SIG-M5 treated with dmso at 0.1 percent for 504 hours (cell line): ENCODE measurements around the gene C17orf75.
"Not testable (repeated sequence)": the region's sequence is repeated elsewhere in the genome, so short reads cannot be mapped to it uniquely, and the experiment has no call there.

Experiments
- DNase-seq: peaks from one replicate; lab custom pipeline; 2025; ENCODE audit not compliant: unreplicated experiment; lab: John Stamatoyannopoulos, UW

Gene C17orf75, protein sequence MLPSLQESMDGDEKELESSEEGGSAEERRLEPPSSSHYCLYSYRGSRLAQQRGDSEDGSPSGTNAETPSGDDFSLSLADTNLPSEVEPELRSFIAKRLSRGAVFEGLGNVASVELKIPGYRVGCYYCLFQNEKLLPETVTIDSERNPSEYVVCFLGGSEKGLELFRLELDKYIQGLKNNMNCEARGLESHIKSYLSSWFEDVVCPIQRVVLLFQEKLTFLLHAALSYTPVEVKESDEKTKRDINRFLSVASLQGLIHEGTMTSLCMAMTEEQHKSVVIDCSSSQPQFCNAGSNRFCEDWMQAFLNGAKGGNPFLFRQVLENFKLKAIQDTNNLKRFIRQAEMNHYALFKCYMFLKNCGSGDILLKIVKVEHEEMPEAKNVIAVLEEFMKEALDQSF

DNA sequence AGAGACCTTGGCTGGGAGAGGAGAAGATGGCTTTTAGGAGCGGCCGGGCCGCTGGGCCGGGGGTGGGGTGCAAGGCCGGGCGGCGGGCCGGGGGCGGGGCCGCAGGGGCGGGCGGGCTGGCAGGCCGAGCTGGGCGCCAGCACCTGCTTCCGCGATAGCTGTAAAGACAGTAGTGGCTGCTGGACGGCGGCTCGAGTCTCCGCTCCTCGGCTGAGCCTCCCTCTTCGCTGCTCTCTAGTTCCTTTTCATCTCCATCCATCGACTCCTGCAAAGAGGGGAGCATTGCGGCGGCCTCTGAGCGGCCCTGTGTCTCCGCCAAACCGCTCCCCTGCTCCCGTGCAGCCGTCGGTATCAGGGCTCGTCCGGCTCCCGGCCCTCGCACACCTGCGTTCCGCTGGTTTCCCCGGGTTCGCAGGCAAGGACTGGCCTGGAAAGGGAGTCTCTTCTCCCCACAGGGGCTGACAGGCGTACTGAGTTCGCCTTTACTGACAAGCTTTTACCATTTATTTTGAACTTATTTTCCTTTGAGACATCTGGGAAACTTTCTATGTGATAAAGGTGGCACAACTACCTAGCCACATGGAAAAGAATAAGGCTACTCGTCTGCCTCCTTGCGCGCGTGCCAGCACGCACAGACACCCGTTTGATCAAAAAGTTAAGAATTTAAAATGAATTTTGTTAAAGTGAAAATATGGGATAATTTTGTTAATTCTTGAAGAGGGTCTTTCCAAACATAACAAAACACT is at the start of gene C17orf75:
Gene C17orf75, minus strand, starts transcription at position 317 of the 746 bp plus-strand sequence. Its CDS starts 34 bp downstream, at position 283.
- DNase-seq = peak; percentile 72

DNA sequence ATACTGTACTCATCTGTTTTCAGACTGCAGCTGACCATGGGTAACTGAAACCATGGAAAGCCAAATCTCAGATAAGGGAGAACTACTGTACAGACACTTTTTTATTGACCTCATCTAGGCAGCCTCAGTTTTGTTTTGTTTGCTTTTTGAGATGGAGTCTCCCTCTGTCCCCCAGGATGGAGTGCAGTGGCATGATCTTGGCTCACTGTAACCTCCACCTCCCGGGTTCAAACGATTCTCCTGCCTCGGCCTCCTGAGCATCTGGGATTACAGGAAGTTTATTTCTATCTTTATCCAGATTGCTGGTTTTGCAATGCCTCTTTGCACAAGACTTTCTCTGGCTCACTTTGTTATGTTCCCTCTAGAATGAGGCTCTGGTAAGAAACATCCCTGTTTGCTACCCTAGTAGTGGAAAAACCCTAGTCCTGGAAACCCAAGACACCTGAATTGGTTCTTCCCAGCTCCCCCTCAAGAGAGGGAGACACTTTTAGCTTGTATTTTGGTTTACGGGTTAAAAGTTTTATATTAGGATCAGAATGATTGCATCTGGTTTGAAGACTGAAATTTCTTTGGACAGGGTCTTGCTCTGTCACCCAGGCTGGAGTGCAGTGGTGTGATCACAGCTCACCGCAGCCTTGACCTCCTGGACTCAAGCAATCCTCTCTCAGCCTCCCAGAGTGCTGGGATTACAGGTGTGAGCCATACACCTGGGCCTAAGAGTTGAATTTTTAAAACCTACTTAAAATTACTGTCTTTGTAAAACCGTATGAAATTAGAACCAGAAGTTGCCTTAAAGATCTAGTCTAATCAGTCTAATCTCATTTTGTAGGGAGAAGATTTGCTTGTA is 46.9 kb upstream of the C17orf75 start:
- DNase-seq = no peak

DNA sequence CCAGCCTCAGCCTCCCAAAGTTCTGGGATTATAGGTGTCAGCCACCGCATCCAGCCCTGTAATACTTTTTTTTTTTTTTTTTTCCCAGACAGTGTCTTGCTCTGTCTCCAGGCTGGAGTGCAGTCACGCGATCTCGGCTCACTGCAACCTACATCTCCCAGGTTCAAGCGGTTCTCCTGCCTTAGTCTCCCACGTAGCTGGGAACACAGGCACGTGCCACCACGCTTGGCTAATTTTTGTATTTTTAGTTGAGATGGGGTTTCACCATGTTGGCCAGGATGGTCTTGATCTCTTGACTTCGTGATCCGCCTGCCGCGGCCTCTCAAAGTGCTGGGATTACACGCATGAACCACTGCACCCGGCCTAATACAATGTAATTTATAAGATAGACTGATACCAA is 46.2 kb upstream of the C17orf75 start:
- not testable (repeated sequence) for DNase-seq

DNA sequence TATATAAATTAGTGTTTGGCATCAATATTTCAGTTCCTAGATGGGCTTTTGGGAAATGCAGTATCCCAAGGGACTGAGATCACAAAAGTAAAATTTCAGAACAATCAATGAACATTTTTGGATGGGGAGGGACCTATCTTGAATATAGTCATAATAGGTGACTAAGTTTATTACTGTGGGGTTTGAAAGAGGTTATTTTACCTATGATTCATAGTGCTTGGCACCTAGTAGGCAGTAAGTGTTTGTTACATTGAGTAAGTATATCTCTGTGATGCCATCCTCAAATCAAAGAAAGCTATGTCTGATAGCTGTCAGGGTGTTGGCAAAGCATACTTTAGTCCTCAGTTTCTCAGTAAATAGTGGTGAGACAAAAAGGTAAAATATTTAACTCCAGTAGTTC is 44.9 kb upstream of the C17orf75 start:
- DNase-seq = no peak

DNA sequence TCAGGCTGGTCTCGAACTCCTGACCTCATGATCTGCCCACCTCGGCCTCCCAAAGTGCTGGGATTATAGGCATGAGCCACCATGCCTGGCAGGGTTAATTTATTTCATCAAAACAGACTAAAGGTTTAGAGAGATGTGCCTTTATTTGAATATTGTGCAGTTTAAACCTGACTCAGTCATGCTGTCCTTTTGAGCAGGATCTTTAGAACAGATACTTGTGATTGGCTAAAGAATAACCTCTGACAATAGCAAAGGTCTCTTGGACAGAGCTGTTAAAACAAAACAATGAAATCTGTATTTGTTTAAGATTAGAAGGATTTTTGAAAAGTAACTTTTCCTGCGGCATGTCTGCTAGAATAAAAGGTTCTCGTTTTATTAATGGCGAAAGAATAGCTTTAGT is 44.0 kb upstream of the C17orf75 start:
- no peak for DNase-seq

DNA sequence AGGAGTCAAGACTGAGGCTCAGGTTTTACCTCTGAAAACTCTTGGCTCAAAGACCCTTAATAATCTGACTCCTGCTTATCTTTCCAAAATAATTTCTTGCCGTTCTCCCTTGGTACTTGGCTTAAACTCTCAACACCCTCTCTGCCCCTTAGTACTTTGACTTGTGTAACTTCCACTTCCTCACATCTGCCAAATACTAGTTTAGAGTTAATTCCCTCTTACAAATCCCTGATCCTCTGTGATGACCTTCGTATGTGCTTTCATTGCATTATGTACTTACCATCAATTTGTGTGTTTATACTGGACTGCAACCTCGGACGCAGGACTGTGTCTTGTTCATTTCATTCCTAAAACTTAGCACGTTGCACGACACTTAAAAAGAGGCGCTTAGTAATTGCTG is 43.1 kb upstream of the C17orf75 start:
- DNase-seq = peak; percentile 14

DNA sequence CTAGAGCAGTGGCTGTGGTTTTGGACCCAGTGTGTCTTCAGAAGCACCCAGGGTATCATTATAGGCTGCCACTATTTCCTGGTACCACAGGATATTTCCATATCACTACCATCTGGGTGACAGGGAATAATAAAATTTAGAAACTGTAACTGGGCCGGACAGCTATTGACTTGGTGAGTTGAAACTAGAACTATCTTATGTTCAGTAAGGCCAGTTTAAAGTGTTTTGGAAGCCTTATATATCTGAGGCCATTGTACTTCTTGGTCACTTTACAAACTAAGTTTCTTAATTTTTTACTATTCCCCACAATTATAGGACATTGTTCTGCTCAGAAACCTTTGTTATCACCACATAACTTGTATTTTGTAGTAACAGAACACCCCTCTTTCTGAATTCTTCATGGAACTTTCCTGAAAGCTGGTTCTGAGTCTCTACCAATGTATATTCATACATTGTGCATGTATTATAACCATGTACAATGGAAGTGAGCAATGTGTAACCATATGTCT is 42.0 kb upstream of the C17orf75 start:
- DNase-seq = no peak

DNA sequence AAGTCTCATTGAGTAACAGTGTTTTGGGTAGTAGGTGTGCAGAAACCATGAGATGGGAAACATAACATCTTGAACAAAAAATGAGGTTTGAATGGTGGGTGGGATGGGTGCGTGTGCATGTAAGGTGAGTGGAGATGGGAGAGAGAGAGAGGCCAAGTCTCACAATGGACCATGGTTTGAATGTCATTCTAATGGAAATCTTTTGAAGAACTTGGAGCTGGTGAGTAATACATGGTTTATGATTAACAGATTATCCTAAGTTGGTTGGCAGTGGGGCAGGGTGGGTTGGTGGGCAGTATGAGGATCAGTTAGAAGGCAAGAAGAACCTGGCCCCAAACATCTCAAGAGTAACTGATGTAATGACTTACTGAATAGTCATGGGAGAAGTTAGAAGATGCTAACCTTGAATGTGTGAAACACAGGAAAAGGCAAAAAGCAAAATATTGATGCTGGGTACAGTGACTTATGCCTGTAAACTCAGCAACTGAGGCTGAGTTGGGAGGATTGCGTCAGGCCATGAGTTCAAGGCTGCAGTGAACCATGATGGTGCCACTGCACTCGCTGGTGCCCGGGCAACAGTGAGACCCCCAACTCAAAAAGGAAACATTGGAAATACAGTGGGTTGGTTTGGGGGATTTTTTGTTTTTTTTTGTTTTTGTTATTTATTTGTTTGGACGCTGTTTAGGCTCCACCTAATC is 40.7 kb upstream of the C17orf75 start:
- no peak for DNase-seq

DNA sequence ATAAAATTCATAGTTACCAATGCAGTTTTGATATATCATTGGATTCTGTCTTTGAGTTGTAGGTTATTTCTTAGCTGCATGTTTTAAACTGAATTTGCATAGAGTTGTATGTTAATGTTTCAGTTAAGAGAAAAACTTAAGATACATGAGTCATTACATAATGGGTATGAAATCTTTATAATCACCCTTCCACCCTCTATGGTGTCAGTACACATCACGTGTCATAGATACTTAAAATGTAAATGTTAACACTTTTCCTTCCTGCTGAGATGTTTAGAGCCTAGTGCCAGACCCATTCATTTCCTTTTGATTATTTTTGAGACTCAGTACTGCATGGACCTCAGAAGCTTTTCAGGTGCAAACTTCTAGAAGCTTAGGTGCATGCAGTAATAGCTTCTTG is 28.5 kb upstream of the C17orf75 start:
- DNase-seq = no peak

DNA sequence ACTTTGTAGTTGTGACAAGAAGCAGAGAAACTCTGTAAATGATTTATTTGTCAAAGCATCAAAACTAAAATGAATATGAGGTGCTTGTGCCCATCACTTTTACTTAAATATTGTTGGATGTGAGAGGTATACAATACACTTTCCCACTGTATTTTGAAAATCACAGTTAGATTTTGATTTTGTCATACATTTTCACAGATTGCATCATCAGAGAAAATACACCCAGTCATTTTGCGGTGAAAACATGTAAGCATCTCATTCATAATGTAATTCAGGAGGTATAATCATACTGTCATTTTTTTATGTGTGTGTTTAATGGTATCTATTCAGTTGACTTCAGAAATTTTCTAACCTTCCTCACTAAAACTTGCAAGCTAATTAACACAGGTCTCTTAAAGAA is 19.3 kb upstream of the C17orf75 start:
- DNase-seq = no peak

DNA sequence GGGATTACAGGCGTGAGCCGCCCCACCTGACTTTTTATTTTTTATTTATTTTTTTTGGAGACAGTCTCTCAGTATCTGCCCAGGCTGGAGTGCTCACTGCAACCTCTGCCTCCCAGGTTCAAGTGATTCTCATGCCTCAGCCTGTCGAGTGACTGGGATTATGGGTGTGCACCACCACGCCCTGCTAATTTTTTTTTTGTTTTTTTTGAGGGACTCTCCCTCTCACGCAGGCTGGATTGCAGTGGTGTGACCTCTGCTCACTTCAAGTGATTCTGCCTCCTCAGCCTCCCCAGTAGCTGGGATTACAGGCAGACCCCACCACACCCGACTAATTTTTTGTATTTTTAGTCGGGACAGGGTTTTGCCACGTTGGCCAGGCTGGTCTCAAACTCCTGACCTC is 15.6 kb upstream of the C17orf75 start:
- DNase-seq = no peak

DNA sequence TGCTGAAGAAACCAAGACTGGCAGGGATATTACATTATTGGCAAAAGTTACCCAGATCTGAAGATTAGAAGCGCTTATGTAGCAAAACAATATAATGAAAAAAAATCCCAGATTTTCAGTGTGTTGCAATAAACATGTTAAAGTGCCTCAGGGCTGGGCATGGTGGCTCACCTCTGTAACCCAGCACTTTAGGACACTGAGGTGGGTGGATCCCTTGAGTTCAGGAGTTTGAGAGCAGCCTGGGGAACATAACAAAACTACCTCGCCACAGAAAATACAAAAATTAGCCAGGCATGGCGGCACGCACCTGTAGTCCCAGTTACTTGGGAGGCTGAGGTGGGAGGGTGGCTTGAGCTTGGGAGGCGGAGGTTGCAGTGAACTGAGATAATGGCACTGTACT is 14.8 kb upstream of the C17orf75 start:
- DNase-seq = no peak

DNA sequence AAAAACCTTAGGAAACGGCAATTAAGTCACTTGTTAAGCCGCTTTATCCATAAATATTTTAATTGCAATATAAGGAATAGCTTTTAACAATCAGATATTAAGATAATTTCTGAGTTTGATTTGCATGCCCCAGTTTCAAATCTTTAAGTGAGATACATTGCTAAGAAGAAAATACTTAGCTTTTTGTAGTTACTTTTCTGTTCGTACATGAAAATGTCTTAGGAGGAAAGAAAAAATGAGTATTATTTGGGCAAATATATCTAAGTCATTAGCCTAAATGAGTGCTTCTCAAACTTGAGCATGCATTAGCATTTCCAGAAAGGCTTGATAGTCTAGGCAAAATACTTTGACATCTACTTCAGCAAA is 14.4 kb upstream of the C17orf75 start:
- DNase-seq = no peak

DNA sequence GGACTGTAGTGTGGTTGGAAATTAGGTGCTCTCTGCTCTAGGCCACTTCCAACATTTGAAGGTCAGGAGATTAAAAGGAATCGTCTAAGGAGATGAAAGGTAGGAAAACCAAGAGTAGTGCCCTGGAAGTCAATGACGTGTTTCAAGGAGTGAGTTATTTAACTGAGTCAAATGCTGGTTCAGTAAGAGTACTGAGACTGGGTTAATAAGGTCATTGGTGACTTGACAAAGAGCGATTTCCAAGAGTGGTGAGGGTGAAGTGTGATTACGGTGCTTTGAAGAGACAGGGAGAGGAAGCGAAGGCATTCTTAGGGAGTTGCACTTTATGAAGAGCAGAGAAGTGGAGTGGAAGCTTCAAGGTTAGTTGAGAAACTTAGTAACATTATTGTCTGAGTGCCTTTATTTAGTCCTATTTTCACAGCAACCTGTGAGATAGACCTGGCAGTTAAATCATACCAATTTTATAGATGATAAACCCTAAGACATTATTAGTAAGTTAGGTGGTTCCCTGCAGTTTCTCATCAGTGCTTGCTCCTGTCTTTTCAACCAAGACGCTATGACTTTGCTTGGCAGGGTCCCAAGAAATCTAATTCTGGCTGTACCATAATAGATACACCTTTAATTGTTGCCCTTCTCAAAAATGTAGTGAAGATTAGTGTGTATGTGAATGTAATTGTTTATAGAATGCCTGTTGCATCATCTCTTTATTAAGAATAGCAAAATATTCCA is 13.8 kb upstream of the C17orf75 start:
- no peak for DNase-seq

DNA sequence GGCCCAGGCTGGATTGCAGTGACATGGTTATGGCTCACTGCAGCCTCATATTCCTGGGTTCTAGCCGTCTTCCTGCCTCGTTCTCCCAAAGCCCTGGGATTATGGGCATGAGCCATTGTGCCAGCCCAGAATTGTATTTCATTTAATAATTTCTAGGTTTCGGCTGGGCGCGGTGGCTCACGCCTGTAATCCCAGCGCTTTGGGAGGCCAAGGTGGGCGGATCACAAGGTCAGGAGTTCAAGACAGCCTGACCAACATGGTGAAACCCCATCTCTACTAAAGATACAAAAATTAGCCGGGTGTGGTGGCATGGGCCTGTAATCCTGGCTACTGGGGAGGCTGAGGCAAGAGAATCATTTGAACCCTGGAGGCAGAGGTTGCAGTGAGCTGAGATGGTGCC is 10.8 kb upstream of the C17orf75 start:
- not testable (repeated sequence) for DNase-seq

DNA sequence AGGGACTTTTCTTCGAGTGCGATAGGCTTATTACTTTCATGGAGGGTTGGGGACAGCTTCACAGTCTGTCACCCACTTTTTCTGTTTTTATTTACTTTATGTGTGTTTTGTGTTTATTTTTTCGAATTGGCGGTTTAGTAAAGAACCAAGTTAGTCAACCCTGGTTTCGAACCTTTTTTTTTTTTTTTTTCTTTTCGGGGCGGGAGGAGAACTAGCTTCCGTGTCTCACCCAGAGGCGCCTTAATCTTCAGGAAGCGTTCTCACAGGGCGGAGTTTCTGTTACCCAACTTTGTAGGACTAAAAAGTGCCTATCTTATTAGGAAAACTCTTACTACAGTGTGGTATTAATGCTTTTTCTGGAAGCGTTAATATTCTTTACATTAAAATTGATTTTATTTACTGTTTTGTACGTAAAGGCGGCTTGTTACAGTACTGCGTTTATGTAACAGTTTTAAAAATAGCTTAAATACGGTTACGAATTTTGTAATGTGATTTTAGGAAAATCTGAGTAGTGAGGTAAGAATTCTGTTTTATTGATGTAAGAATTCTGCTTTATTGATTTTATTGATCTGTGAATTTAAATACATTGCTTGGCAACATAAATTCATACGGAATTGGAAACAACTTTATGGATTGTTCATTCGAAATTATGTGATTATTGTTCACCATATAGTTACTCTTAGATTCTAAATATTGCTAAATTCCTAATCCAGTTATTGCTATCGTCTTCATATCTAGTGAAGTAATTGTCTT is 8.9 kb upstream of the C17orf75 start:
- peak; percentile 87 for DNase-seq

DNA sequence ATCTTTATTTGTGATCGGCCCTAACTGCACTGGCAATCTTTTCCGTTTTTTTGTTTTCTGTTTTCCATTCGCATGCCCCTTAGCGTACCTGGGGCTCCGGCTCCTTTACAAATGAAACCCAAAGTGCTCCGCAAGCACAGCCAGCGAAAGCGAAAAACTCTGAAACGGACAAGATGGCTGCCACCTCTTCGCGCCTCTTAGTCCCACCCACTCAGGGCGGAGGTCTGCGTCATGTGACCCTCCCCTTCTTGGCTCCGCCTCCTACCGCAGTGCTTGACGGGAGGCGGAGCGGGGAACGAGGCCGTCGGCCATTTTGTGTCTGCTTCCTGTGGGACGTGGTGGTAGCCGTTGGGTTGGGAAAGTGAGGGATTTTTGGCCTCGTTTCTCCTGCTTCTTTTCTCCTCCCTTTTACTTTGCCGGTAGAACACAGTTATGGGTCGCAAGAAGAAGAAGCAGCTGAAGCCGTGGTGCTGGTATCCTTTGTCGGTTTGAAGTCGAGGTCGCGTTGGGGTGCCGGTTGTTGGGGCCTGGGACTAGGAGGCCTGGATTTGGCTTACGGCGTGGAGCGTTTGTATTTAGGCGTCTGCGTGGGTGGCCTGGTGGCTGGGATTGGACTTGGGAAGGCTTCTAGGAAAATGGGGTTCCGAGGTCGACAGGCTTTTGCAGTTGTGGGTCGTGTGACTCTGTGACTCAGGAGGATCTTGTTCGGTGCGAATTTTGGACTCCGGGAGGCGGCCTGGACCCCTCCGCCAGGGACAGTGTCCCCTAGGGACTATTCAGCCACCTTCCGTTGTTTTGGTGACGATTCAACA is 8.1 kb upstream of the C17orf75 start, which contains the start of gene ZNF207:
Gene ZNF207, plus strand, starts transcription at position 304 of the 812 bp plus-strand sequence. Its CDS starts 129 bp downstream, at position 433.
- peak; percentile 96 for DNase-seq

DNA sequence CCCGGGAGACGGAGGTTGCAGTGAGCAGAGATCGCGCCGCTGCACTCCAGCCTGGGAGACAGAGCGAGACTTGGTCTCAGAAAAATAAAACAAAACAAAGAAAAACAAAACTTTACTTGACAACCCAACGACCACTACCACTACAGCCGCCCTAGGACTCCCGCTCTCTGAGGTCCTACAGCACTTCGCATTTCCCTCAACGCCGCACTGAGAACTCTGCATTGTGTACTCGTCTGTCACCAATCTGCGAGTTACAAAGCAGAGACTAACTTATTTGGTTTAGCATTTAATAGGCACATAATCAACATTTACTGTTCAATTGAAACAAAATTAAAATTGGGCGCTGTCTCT is 7.5 kb upstream of the C17orf75 start:
- DNase-seq = no peak

DNA sequence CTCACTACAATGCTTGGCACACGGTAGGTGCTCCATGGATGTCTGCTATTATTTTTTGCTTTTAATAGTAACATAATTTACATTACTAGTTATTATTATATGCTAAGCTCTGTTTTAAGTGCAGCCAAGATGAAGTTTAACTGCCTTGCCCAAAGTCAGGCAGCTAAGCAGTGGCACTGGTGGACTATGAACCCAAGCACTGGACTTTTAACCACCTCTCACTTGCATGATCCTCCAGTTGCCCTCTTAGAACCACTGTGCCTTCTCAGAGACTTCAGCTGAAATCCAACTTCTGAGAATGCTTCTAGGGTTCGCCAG is 6.5 kb upstream of the C17orf75 start:
- DNase-seq = no peak
